ENCODE data around the gene ANKRD11.
A peak's percentile ranks its signal among the peaks of the same experiment; 100 is the strongest.

The ANKRD11 gene

DNA sequence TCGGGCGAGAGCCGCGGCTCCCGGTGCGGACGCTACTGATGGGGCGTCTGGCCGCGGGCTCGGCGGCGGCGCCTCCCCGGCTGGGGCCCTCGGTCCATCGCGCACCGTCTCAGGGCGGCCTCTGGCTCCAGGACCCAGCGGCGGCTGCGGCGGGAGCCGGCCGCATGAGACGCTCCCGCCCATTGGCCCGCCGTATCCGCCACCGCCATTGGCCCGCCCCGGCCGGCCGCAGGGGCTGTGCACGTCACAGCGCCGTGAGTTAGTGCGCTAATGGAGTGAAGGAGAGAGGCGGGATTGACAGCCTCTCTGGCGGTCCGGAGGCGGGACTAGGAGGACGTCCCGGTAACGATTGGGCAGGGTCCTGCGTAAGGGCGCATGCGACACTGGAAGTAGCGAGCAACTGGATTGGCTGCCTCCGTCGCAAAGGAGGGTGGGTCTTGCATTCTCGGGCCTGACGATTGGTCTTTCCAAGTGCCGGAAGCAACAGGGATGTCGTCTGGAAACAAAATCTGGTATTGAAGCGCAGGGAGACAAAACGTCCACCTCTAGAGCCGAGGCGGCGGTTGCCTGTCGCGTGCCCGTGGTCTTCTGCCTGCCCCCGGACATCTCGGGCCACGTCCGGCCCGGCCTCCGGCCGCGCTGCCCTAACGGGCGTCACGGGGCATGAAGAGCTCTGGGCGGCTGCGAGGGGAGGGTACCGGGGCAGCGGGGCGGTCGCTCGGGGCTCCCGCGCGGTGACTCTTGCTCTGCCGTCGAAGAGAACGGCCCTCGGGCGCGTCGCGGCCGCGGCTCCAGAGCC lies at the start of gene ANKRD11:
Gene ANKRD11 (minus strand): TSS at position 123 of the 799 bp plus-strand sequence. CDS start 173,542 bp downstream, outside the sequence.
- DNase-seq (ENCODE audit: low read depth) = peak; percentile 100
- peak within 1 kb of the TSS; percentile 91 for H3K4me3 ChIP-seq (ENCODE audit: low read length)
- TF ChIP-seq, protein P1, sequence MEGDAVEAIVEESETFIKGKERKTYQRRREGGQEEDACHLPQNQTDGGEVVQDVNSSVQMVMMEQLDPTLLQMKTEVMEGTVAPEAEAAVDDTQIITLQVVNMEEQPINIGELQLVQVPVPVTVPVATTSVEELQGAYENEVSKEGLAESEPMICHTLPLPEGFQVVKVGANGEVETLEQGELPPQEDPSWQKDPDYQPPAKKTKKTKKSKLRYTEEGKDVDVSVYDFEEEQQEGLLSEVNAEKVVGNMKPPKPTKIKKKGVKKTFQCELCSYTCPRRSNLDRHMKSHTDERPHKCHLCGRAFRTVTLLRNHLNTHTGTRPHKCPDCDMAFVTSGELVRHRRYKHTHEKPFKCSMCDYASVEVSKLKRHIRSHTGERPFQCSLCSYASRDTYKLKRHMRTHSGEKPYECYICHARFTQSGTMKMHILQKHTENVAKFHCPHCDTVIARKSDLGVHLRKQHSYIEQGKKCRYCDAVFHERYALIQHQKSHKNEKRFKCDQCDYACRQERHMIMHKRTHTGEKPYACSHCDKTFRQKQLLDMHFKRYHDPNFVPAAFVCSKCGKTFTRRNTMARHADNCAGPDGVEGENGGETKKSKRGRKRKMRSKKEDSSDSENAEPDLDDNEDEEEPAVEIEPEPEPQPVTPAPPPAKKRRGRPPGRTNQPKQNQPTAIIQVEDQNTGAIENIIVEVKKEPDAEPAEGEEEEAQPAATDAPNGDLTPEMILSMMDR (IDR thresholded peaks at IDR 0.05; ENCODE audit: insufficient read depth, low read depth, low read length, missing control alignments) = no peak

- TF ChIP-seq, protein P1 (IDR thresholded peaks at IDR 0.05; ENCODE audit: insufficient read depth, low read depth, low read length, missing control alignments) = no peak
- no peak for DNase-seq (ENCODE audit: low read depth)
- no peak overlapping the region for H3K4me3 ChIP-seq (ENCODE audit: low read length)
Measured at GRCh38 chr16:89538286-89538685, 47.9 kb upstream of the ANKRD11 start.

DNA sequence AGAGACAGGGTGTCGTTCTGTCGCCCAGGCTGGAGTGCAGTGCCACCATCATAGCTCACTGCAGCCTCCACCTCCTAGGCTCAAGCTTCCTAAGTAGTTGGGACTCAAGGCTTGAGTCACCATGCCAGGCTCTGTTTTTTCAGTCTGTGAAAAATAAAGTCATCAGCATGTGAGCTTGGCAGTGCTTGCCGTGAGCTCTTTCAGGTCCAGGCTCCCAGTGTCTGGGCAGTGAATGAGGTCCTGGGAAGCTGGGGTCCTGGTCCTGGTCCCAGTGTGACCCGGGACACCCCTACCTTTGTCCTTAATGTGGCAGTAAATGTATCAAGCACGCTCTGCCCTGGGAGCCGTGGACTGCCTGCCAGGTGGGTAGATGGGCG lies 47.2 kb upstream of the ANKRD11 start:
- TF ChIP-seq, protein P1 (IDR thresholded peaks at IDR 0.05; ENCODE audit: insufficient read depth, low read depth, low read length, missing control alignments) = no peak
- no peak overlapping the region for H3K4me3 ChIP-seq (ENCODE audit: low read length)
- no peak for DNase-seq (ENCODE audit: low read depth)

- no peak for DNase-seq (ENCODE audit: low read depth)
- H3K4me3 ChIP-seq (ENCODE audit: low read length) = no peak overlapping the region
- TF ChIP-seq, protein P1 (IDR thresholded peaks at IDR 0.05; ENCODE audit: insufficient read depth, low read depth, low read length, missing control alignments) = no peak
Measured at GRCh38 chr16:89536886-89537548, 46.7 kb upstream of the ANKRD11 start.

DNA sequence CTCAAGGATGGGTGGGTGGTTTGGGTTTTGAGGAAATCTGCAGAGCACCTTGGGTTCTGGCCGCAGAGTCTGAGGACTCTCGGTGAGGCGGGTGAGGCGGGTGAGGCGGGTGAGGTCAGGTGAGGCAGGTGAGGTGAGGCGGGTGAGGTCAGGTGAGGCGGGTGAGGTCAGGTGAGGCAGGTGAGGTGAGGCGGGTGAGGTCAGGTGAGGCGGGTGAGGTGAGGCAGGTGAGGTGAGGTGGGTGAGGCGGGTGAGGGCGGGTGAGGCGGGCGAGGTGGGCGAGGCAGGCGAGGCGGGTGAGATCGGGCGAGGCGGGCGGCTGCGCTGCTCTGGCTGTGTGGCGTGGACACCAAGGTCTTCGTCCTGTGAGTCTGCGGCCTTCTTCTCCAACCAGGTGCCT lies 46.0 kb upstream of the ANKRD11 start:
- TF ChIP-seq, protein P1 (IDR thresholded peaks at IDR 0.05; ENCODE audit: insufficient read depth, low read depth, low read length, missing control alignments) = no peak
- no peak overlapping the region for H3K4me3 ChIP-seq (ENCODE audit: low read length)
- DNase-seq (ENCODE audit: low read depth) = no peak

GRCh38 chr16:89534252-89534756 lies 43.9 kb upstream of the ANKRD11 start:
- H3K4me3 ChIP-seq (ENCODE audit: low read length) = no peak overlapping the region
- DNase-seq (ENCODE audit: low read depth) = peak; percentile 34
- TF ChIP-seq, protein P1 (IDR thresholded peaks at IDR 0.05; ENCODE audit: insufficient read depth, low read depth, low read length, missing control alignments) = no peak
